ENCODE results near the gene AZU1.
A peak's percentile ranks its signal among the peaks of the same experiment; 100 is the strongest.

Gene AZU1

GRCh38 chr19:827710-828321 is at the start of gene AZU1:
TSS of gene AZU1 (plus strand) at chr19:827837. CDS start at chr19:827847, 10 bp downstream.
- DNase-seq (ENCODE audit: low spot score), result no peak

- DNase-seq (ENCODE audit: low spot score), result no peak
These were observed 48.6 kb upstream of the AZU1 start for GRCh38 chr19:778910-779653.

GRCh38 chr19:780935-781334 is 46.7 kb upstream of the AZU1 start:
- no peak for DNase-seq (ENCODE audit: low spot score)

GRCh38 chr19:781800-782184 is 45.8 kb upstream of the AZU1 start:
- no peak for DNase-seq (ENCODE audit: low spot score)

- no peak for DNase-seq (ENCODE audit: low spot score)
These were observed 45.3 kb upstream of the AZU1 start for GRCh38 chr19:782185-782877.

- no peak for DNase-seq (ENCODE audit: low spot score)
These were observed 44.6 kb upstream of the AZU1 start for GRCh38 chr19:782878-783668.

GRCh38 chr19:784541-784940 is 43.1 kb upstream of the AZU1 start:
- DNase-seq (ENCODE audit: low spot score), result no peak

- no peak for DNase-seq (ENCODE audit: low spot score)
These were observed 40.1 kb upstream of the AZU1 start for GRCh38 chr19:787536-787935.

- DNase-seq (ENCODE audit: low spot score), result no peak
These were observed 39.0 kb upstream of the AZU1 start for GRCh38 chr19:788686-788982.

- no peak for DNase-seq (ENCODE audit: low spot score)
These were observed 38.5 kb upstream of the AZU1 start for GRCh38 chr19:788983-789700.

- DNase-seq (ENCODE audit: low spot score), result no peak
These were observed 38.0 kb upstream of the AZU1 start for GRCh38 chr19:789701-790060.

- no peak for DNase-seq (ENCODE audit: low spot score)
These were observed 36.5 kb upstream of the AZU1 start for GRCh38 chr19:791007-791566.

- peak; percentile 58 for DNase-seq (ENCODE audit: low spot score)
These were observed 35.9 kb upstream of the AZU1 start for GRCh38 chr19:791567-792305.

- no peak for DNase-seq (ENCODE audit: low spot score)
These were observed 35.2 kb upstream of the AZU1 start for GRCh38 chr19:792306-792885.

- no peak for DNase-seq (ENCODE audit: low spot score)
These were observed 33.8 kb upstream of the AZU1 start for GRCh38 chr19:793806-794205.

- DNase-seq (ENCODE audit: low spot score), result no peak
These were observed 32.5 kb upstream of the AZU1 start for GRCh38 chr19:795073-795611.

- DNase-seq (ENCODE audit: low spot score), result no peak
These were observed 31.7 kb upstream of the AZU1 start for GRCh38 chr19:795691-796581.

GRCh38 chr19:796692-797527 is 30.7 kb upstream of the AZU1 start, which contains the start of gene PTBP1:
TSS of gene PTBP1 (plus strand) at chr19:797452. CDS start at chr19:797498, 46 bp downstream.
- DNase-seq (ENCODE audit: low spot score), result peak; percentile 99
